ENCODE measurements around the gene ZMYND11.
"Not testable (repeated sequence)": the region's sequence is repeated elsewhere in the genome, so short reads cannot be mapped to it uniquely, and the experiment has no call there.

The ZMYND11 gene

GRCh38 chr10:282294-283139 lies 147.3 kb downstream of the ZMYND11 start:
- DNase-seq (ENCODE audit: low read depth, low spot score), result no peak

- DNase-seq (ENCODE audit: low read depth, low spot score), result no peak
These were observed 147.9 kb downstream of the ZMYND11 start for GRCh38 chr10:283140-283479.

DNA sequence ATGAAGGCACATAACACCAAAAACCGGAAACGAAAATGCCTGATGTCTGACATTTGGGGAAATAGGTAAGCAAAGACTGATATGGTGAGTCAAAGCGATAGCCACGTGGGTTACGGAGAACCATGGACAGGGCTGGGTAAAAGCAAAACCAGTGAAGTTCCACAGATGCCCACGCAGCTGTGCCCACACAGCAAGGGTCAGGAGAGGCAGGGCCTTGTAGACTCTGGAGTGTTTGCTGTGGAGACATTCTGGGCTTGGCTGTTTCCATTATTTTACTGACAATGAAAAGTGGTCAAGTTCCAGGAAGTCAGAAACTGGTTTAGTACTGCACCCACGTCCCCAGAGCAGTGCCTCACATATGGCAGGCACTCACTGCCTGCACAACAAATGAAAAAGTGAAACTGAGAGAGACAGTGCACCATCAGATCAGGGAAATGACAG lies 148.7 kb downstream of the ZMYND11 start:
- DNase-seq (ENCODE audit: low read depth, low spot score), result no peak

- no peak for DNase-seq (ENCODE audit: low read depth, low spot score)
These were observed 150.0 kb downstream of the ZMYND11 start for GRCh38 chr10:285216-285615.

GRCh38 chr10:287026-287709 lies 151.9 kb downstream of the ZMYND11 start:
- DNase-seq (ENCODE audit: low read depth, low spot score), result no peak

- no peak for DNase-seq (ENCODE audit: low read depth, low spot score)
These were observed 152.6 kb downstream of the ZMYND11 start for GRCh38 chr10:287814-288213.

GRCh38 chr10:288316-289200 lies 153.3 kb downstream of the ZMYND11 start:
- no peak for DNase-seq (ENCODE audit: low read depth, low spot score)

DNA sequence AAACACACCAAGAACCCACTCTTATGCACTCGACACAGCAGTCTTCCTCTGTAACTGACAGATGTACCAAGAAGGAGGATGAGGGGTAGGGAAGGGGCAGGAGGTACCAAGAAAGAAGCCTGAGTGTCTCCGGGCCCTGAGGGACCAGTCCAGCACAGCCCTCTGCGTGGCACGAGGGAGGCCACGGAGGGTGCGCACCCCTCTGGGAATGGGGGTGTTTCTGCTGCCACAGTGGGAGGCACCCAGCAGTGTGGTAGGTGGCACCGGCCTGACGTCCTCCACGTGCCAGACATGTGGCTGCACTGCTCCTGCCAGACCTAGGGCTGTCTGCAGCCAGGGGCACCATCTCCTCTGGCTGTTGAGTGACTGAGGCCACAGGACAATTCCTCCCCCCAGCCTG lies 154.3 kb downstream of the ZMYND11 start:
- no peak for DNase-seq (ENCODE audit: low read depth, low spot score)

- no peak for DNase-seq (ENCODE audit: low read depth, low spot score)
These were observed 154.9 kb downstream of the ZMYND11 start for GRCh38 chr10:290026-290725.

GRCh38 chr10:293636-294035 lies 158.4 kb downstream of the ZMYND11 start:
- no peak for DNase-seq (ENCODE audit: low read depth, low spot score)

DNA sequence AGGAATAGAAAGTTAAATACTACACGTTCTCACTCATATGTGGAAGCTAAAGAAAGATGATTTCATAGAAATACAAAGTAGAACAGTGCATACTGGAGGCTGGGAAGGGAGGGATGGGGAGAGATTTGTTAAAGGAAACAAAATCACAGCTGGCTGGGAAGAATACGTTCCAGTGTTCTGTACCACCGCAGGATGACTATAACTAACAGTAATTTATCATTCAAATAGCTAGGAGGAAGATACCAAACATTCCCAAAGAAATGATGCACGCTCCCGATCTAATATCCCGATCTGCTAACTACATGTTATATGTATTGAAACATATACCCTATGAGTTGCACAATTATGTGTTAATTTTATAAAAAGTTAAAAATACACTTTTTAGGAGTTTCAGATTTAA lies 162.3 kb downstream of the ZMYND11 start:
- no peak for DNase-seq (ENCODE audit: low read depth, low spot score)

GRCh38 chr10:298033-298432 lies 162.8 kb downstream of the ZMYND11 start:
- no peak for DNase-seq (ENCODE audit: low read depth, low spot score)

- DNase-seq (ENCODE audit: low read depth, low spot score), result no peak
These were observed 164.3 kb downstream of the ZMYND11 start for GRCh38 chr10:299512-299911.

GRCh38 chr10:299969-300368 lies 164.7 kb downstream of the ZMYND11 start:
- DNase-seq (ENCODE audit: low read depth, low spot score), result no peak

GRCh38 chr10:300580-300979 lies 165.3 kb downstream of the ZMYND11 start:
- not testable (repeated sequence) for DNase-seq (ENCODE audit: low read depth, low spot score)

- no peak for DNase-seq (ENCODE audit: low read depth, low spot score)
These were observed 166.3 kb downstream of the ZMYND11 start for GRCh38 chr10:301536-301935.

All from activated CD4-positive, CD25-positive, alpha-beta regulatory T cell treated with anti-CD3 and anti-CD28 coated beads, Interleukin-2, amount 50 U/mL, for 16 hours (primary cell).